Activated CD4-positive, alpha-beta T cell treated with anti-CD3 and anti-CD28 coated beads for 24 hours (primary cell): ENCODE results near the gene PRAMEF18.
"Not testable (repeated sequence)": the region's sequence is repeated elsewhere in the genome, so short reads cannot be mapped to it uniquely, and the experiment has no call there.

Experiments used
- DNase-seq, 2 donors: peaks; one replicate each; pipeline ENCODE4 v3.0.0-alpha.2; 2020; ENCODE audit warnings: low read depth in 2 of 2

The PRAMEF18 gene

GRCh38 chr1:13208712-13209111 is 17.2 kb downstream of the PRAMEF18 start:
- DNase-seq: not testable (repeated sequence)

GRCh38 chr1:13201309-13201708 is 24.6 kb downstream of the PRAMEF18 start, which contains the start of gene PRAMEF13:
Gene PRAMEF13 (minus strand): TSS chr1:13201409. CDS start chr1:13199589, 1,820 bp downstream.
- not testable (repeated sequence) for DNase-seq
